GM21360 (cell line): Measurements from ENCODE around the gene MYRF.

Source experiments
- ATAC-seq: cut with Tn5 transposase; IDR thresholded peaks from one replicate; pipeline ENCODE4 v1.9.1; 2021; ENCODE audit warnings: mild to moderate bottlenecking, moderate library complexity; ENCODE audit not compliant: unreplicated experiment

Gene MYRF

DNA sequence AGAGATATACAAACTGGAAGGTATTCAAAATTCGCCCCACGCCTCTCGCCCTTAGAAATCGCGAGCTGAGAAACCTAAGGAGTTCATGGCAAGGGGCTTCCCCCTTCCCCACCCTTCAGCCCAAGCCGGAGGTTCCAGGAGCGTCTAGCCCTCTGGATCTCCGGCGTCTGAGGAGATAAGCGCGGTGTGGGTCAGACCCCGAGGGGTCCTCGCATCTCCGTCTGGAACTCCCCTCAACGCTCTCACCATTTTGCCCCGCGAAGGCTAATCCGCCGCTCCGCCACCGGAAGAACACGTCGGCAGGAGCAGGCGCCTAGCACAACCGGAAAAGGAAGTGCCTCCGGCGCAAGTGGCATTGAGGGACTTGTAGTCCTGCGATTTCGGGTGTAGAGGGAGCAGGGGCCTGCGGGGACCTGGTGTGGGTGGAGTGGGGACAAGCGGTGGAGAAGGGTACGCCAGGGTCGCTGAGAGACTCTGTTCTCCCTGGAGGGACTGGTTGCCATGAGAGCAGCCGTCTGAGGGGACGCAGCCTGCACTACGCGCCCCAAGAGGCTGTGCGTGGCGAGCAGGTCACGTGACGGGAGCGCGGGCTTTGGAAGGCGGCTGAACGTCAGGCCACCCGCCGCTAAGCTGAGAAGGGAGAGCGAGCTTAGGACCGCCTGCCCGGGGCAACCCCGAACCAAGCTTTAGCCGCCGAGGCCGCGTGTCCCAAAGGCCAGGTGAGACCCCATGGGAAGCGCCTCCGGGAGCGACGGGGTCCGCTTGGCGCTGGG, 40.1 kb downstream of the MYRF start, which contains the start of the genes FEN1 and TMEM258:
FEN1 (plus strand) TSS at position 602 of the 773 bp plus-strand sequence. CDS start 2,451 bp downstream, outside the sequence.
TMEM258 (minus strand) TSS at position 290 of the 773 bp plus-strand sequence; CDS start at position 249, 41 bp downstream.
- ATAC-seq = peak; percentile 74

DNA sequence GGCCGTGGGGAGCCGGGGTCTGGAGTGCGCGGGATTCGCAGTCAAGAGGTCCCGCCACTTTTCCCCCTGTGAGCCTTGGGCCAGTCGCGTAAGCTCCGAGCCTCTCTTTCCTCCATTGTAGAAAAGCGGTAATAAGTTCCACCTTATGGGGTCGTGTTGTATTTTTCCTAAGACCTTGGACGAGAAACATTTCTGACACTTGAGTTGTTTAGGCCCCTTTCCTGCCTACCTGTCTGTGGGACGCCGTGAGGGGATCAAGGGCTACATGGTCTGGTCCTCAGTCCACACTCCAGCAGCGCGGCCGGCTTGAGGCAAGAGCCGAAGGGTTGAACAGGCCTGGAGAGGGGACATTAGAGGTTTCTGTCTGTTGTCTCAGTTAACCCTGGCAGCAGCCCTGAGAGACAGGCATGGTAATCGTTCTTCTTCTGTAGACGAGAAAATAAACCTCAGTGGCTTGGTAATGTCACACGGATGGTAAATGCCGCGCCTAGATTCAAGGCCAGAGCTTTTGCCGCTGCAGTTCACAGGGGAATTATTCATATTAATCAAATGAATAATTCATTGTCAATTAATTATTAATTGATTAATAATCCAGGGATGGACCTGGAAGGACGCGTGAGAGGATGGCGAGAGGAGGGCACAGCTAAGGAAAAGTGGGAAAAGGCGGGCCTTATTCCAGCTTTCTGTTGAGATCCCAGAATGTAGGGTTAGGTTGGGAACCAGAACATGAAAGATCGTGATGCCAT, 40.8 kb downstream of the MYRF start:
- no peak for ATAC-seq

DNA sequence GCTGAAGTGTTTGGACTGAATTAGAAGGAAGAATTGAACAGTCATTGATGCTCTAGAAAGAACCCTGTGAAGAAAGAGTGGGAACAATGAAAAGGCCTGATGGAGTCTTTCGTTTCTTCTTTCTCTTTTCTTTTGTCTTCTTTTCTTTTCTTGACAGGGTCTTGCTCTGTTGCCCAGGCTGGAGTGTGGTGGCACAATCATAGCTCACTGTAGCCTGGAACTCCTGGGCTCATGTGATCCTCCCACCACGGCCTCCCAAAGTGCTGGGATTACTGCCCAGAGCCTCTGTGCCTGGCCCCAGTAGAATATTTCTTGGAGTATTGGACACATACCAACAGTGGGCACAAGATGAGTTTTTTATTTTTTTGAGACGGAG, 41.4 kb downstream of the MYRF start:
- ATAC-seq = no peak

DNA sequence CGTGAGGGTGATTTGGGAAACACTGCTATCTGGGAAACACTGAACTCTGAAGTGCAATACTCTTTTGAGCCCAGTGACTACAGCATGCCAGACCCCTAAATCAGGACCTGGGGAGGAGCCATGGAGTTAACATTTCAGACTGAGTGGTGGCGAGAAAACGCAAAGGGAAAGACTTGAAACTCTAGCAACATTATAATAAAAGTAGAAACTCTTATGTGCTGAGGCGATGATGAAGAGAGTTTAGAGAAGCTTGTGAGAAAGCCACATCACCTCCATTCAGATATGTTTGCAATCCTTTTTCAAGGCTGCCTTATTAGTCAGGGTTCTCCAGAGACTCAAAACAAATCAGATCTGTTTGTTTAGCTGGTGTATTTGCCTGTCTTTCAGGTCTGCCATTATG, 42.1 kb downstream of the MYRF start:
- ATAC-seq = no peak

DNA sequence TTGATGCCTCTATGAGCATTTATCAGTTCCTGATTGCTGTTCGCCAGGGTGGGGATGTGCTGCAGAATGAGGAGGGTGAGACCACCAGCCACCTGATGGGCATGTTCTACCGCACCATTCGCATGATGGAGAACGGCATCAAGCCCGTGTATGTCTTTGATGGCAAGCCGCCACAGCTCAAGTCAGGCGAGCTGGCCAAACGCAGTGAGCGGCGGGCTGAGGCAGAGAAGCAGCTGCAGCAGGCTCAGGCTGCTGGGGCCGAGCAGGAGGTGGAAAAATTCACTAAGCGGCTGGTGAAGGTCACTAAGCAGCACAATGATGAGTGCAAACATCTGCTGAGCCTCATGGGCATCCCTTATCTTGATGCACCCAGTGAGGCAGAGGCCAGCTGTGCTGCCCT, 43.0 kb downstream of the MYRF start:
- ATAC-seq = no peak

GRCh38 chr11:61795876-61796526, 43.6 kb downstream of the MYRF start:
- no peak for ATAC-seq

DNA sequence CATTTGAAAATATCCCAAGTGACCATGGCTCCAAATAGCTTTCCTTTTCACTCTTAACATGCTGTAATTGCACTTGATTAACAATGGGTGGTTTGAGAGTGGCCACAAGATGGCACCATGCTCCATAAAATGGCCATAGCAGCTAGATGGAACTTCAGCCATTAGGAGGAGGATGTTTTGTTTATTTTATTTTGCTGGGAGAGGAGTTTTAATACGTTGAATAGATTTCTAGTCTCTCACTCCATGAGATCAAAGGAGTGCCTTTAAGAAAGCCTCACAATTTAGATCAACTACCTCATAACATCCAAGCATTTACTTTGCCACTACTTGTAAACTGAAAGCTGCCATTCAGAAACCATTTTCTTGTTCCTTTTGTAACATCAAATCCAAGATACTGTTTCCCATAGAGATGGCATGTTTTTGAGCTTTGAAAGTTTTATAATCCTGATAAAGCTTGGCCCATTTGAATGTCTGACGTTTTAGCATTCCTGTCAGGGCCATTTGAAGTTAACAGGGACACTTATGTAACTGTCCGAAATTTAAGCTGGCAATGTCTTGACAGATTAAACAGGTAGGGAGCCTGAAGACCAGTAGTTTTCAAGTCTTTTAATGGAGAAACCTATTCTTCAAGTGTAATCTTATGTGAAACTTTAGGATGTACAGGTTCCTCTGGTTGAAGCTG, 45.0 kb downstream of the MYRF start:
- ATAC-seq = no peak

GRCh38 chr11:61799665-61800284, 47.3 kb downstream of the MYRF start:
- no peak for ATAC-seq

DNA sequence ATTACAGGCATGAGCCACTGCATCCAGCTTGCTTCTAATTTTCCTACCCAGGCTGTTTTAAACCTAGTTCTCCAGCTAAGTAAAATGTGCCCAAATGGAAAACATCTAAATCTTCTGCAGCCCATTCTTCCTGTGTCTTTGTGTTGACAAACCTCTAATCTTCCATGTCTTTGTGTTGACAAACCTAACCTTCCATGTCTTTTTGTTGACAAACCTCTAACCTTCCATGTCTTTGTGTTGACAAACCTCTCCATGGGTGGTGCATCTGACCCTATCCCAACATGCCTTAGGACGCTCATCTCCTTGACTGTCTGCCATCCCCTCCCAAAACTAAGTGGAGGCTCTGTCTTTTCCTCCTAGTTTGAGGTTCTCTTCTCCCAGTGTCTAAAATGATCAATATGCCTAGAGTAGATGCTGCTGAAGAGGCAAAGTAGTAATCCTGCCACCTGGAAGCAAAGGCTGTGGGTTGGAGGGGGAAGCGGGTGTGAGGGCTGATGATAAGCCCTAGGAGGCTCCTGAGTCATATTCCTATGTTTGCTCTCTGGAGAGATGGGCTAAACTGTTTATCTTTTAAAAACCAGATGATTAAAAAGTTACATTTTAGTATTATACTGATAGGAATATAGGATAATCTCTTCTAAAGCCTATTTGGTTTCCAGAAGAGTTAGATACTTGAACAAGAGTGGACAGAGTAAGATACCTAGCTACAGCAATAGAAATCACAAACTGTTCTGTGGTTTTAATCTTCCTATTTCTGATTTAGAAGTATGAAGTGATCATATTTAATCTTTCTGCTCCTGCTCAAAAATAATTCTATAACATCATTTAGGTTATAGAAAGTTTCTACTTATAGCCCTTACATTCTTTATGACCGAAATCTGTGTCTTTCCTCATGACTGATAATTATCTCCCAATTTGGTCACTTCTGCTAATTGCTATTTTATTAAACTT, 48.2 kb downstream of the MYRF start:
- ATAC-seq = no peak

GRCh38 chr11:61802605-61803004, 50.2 kb downstream of the MYRF start:
- ATAC-seq = no peak

GRCh38 chr11:61803889-61804647, 51.6 kb downstream of the MYRF start:
- ATAC-seq = no peak

GRCh38 chr11:61805146-61805545, 52.7 kb downstream of the MYRF start:
- no peak for ATAC-seq

DNA sequence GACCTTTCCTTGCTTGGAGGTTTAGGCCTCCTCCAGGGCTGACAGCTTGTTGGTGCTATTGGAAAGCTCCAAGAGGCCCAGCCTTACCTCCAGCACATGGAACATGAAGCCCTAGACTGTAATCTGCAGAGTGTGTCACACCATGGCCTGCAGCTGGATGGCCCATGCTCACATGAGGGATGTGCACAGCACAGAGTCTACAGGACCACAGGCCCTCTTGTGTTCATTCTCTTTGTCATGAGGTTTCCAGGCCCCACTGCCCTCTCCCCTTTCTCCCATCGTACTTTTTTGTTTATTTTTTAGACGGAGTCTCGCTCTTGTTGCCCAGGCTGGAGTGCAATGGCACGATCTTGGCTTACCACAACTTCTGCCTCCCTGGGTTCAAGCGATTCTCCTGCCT, 54.3 kb downstream of the MYRF start:
- ATAC-seq = no peak

DNA sequence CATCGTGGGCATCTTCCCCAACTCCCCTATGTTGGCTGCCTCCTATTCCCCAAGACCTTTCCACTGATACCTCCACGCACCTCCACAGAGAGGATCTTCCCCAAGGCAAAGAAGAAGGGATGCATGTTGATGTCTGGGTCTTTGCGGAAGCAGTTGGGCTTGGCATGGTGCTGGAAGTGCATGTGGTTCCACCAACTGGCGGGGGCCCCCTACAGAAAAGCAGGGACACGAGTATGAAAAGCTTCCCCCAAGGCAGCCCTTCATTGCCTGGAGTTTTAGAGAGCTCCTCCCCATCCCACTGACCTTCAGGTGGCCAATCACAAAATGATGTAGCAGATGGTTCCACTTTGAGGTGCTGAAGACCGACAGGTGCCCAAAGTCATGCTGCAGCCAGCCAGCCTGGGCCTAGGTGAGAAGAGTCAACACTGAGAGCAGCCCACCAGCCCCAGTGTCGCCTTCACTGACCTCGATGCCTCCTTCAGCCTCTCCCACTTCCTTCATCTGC, 58.3 kb downstream of the MYRF start:
- no peak for ATAC-seq

DNA sequence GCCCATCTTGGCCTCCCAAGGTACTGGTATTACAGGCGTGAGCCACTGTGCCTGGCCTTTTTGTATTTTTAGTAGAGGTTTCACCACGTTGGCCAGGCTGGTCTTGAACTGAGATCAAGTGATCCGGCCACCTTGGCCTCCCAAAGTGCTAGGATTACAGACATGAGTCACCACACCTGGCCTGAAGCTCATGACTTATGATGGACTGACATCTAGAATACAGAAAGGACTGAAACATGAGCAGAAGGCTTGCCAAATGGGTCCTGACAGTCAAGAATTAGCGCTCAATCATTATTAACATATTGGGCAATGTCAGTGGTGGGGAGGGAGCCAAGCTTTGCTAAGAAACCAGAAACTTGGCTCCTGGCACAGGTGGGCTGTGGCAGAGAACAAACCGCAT, 59.4 kb downstream of the MYRF start:
- ATAC-seq = no peak

GRCh38 chr11:61812736-61813411, 60.4 kb downstream of the MYRF start:
- ATAC-seq = no peak

GRCh38 chr11:61814247-61814957, 62.0 kb downstream of the MYRF start:
- ATAC-seq = no peak
